ENCODE results near the gene COX8A. TPM values are rescaled to one million over a fixed set of nuclear protein-coding genes. Genes with fewer than 3 reads are reported as not detected.

The COX8A gene
- total and polyA plus RNA-seq, 8 donors, result 79.8 to 441 (median 121) TPM

- intact Hi-C loops (cut with DNase I), result no loop called here
- DNase-seq (peak in 1 of 6 donors; percentile 40), ATAC-seq (no peak), FAIRE-seq (no peak)
- no peaks in the 10 kb centered on the region for H3K36me3 ChIP-seq
- 86 to 88% methylated on average over 22 of the region's 22 CpGs for WGBS, 2 donors
- H3K4me1 ChIP-seq, result peaks cover 4 to 9% (median 5%) of the 10 kb centered on the region in 3 donors
- H3K27ac ChIP-seq, result no peak overlapping the region
- no peak overlapping the region for H3K4me3 ChIP-seq
- H3K27me3 ChIP-seq, result no peaks in the 10 kb centered on the region
- H3K9me3 ChIP-seq, result no peaks in the 10 kb centered on the region
- no peak for TF ChIP-seq CTCF (IDR thresholded peaks at IDR 0.05)
These were observed 46.7 kb downstream of the COX8A start for GRCh38 chr11:64020976-64021756.

GRCh38 chr11:64021757-64022093, 47.3 kb downstream of the COX8A start:
- Histone ChIP-seq H3K4me1 (peaks cover 4 to 9% (median 5%) of the 10 kb centered on the region in 3 donors), H3K4me3 (no peak overlapping the region), H3K27ac (no peak overlapping the region), H3K36me3 (no peaks in the 10 kb centered on the region), H3K27me3 (no peaks in the 10 kb centered on the region), H3K9me3 (no peaks in the 10 kb centered on the region)
- TF ChIP-seq CTCF (IDR thresholded peaks at IDR 0.05), result no peak
- DNase-seq (no peak), ATAC-seq (peak in 1 of 4 donors; percentile 3), FAIRE-seq (no peak)
- 69 to 78% methylated on average over 9 to 10 of the region's 10 CpGs for WGBS, 2 donors
- intact Hi-C loops (cut with DNase I), result no loop called here

- ATAC-seq, result no peak
- peaks cover 4 to 9% (median 5%) of the 10 kb centered on the region in 3 donors for H3K4me1 ChIP-seq
- intact Hi-C loops (cut with DNase I), result no loop called here
- no peak for TF ChIP-seq CTCF (IDR thresholded peaks at IDR 0.05)
- H3K36me3 ChIP-seq, result no peaks in the 10 kb centered on the region
- no peak for DNase-seq
- 86 to 90% methylated on average over 14 of the region's 14 CpGs for WGBS, 2 donors
- no peaks in the 10 kb centered on the region for H3K27me3 ChIP-seq
- H3K4me3 ChIP-seq, result no peak overlapping the region
- FAIRE-seq, result no peak
- H3K9me3 ChIP-seq, result no peaks in the 10 kb centered on the region
- H3K27ac ChIP-seq, result no peak overlapping the region
These were observed 47.8 kb downstream of the COX8A start for GRCh38 chr11:64022125-64022784.

- no peak for ATAC-seq
- WGBS, 2 donors, result 89 to 94% methylated on average over 20 of the region's 20 CpGs
- intact Hi-C loops (cut with DNase I), result no loop called here
- Histone ChIP-seq H3K9me3 (no peaks in the 10 kb centered on the region), H3K27me3 (no peaks in the 10 kb centered on the region), H3K27ac (no peak overlapping the region), H3K36me3 (no peaks in the 10 kb centered on the region), H3K4me1 (peaks cover 2 to 4% (median 2%) of the 10 kb centered on the region in 3 donors), H3K4me3 (no peak overlapping the region)
- no peak for DNase-seq
- no peak for TF ChIP-seq CTCF (IDR thresholded peaks at IDR 0.05)
- no peak for FAIRE-seq
These were observed 49.6 kb downstream of the COX8A start for GRCh38 chr11:64023712-64024710.
